Measurements from ENCODE around the gene TRIM68.

The TRIM68 gene

GRCh38 chr11:4559527-4560440 lies 48.2 kb downstream of the TRIM68 start:
- no peak overlapping the region for H3K4me3 ChIP-seq (ENCODE audit: low read length, poor library complexity, severe bottlenecking)
- no peaks in the 10 kb centered on the region for H3K36me3 ChIP-seq (ENCODE audit: insufficient read depth, low read length)

GRCh38 chr11:4551346-4551979 lies 56.6 kb downstream of the TRIM68 start:
- Histone ChIP-seq H3K4me2 (ENCODE audit: low read depth, low read length, poor library complexity, severe bottlenecking) (no peak overlapping the region), H4K20me1 (ENCODE audit: insufficient read depth, low read length, poor library complexity, severe bottlenecking) (no peaks in the 10 kb centered on the region), H3K27me3 (ENCODE audit: insufficient read depth, low read length, poor library complexity, severe bottlenecking) (no peaks in the 10 kb centered on the region), H3K9me3 (ENCODE audit: insufficient read depth, low read depth, low read length) (no peaks in the 10 kb centered on the region), H2AFZ (ENCODE audit: low read length) (no peak overlapping the region), H3K4me3 (ENCODE audit: low read length, poor library complexity, severe bottlenecking) (no peak overlapping the region), H3K79me2 (ENCODE audit: insufficient read depth, low read length) (no peaks in the 10 kb centered on the region), H3K36me3 (ENCODE audit: insufficient read depth, low read length) (no peaks in the 10 kb centered on the region), H3K4me1 (ENCODE audit: insufficient read depth, low read length, poor library complexity, severe bottlenecking) (no peaks in the 10 kb centered on the region), H3F3A (ENCODE audit: low read depth) (no peaks in the 10 kb centered on the region), H3K9ac (ENCODE audit: low read depth, low read length, poor library complexity, severe bottlenecking) (no peak overlapping the region), H3K9me2 (replicated peaks; ENCODE audit: low read depth, low read length) (no peaks in the 10 kb centered on the region)
- peak; percentile 43 for TF ChIP-seq CTCF (conservative IDR thresholded peaks at IDR 0.05; ENCODE audit: low read length)
- no peak for TF ChIP-seq EZH2phosphoT487 (IDR thresholded peaks at IDR 0.05; ENCODE audit: borderline replicate concordance)

More at GRCh38 chr11:4559527-4560440, 48.2 kb downstream of the TRIM68 start:
- TF ChIP-seq EZH2phosphoT487 (IDR thresholded peaks at IDR 0.05; ENCODE audit: borderline replicate concordance) (no peak), CTCF (conservative IDR thresholded peaks at IDR 0.05; ENCODE audit: low read length) (no peak)
- H4K20me1 ChIP-seq (ENCODE audit: insufficient read depth, low read length, poor library complexity, severe bottlenecking) = no peaks in the 10 kb centered on the region
- H3K4me2 ChIP-seq (ENCODE audit: low read depth, low read length, poor library complexity, severe bottlenecking) = no peak overlapping the region
- H3K9me2 ChIP-seq (replicated peaks; ENCODE audit: low read depth, low read length) = no peaks in the 10 kb centered on the region
- no peak overlapping the region for H2AFZ ChIP-seq (ENCODE audit: low read length)
- no peaks in the 10 kb centered on the region for H3K79me2 ChIP-seq (ENCODE audit: insufficient read depth, low read length)
- no peaks in the 10 kb centered on the region for H3K9me3 ChIP-seq (ENCODE audit: insufficient read depth, low read depth, low read length)
- H3F3A ChIP-seq (ENCODE audit: low read depth) = no peaks in the 10 kb centered on the region
- H3K27me3 ChIP-seq (ENCODE audit: insufficient read depth, low read length, poor library complexity, severe bottlenecking) = no peaks in the 10 kb centered on the region
- H3K4me1 ChIP-seq (ENCODE audit: insufficient read depth, low read length, poor library complexity, severe bottlenecking) = no peaks in the 10 kb centered on the region
- no peak overlapping the region for H3K9ac ChIP-seq (ENCODE audit: low read depth, low read length, poor library complexity, severe bottlenecking)

Measured in Loucy (cell line).